ENCODE data around the gene RMND1.
"Not testable (repeated sequence)": the region's sequence is repeated elsewhere in the genome, so short reads cannot be mapped to it uniquely, and the experiment has no call there.

Gene RMND1

GRCh38 chr6:151413372-151414145 is 38.4 kb downstream of the RMND1 start:
- no peak for DNase-seq

- no peak for DNase-seq
These were observed 39.0 kb downstream of the RMND1 start for GRCh38 chr6:151412909-151413308.

- DNase-seq, result no peak
These were observed 42.2 kb downstream of the RMND1 start for GRCh38 chr6:151409679-151410078.

- DNase-seq, result no peak
These were observed 42.7 kb downstream of the RMND1 start for GRCh38 chr6:151409260-151409659.

GRCh38 chr6:151408858-151409257 is 43.1 kb downstream of the RMND1 start:
- DNase-seq, result no peak

GRCh38 chr6:151403919-151404308 is 48.0 kb downstream of the RMND1 start:
- no peak for DNase-seq

- no peak for DNase-seq
These were observed 49.7 kb downstream of the RMND1 start for GRCh38 chr6:151402228-151402627.

GRCh38 chr6:151400473-151400872 is 51.5 kb downstream of the RMND1 start:
- no peak for DNase-seq

GRCh38 chr6:151399679-151400078 is 52.2 kb downstream of the RMND1 start:
- no peak for DNase-seq

GRCh38 chr6:151393410-151393809 is 58.5 kb downstream of the RMND1 start:
- no peak for DNase-seq

- DNase-seq, result no peak
These were observed 59.5 kb downstream of the RMND1 start for GRCh38 chr6:151392427-151392826.

GRCh38 chr6:151391471-151392413 is 60.2 kb downstream of the RMND1 start, which contains the start of gene ZBTB2:
TSS of gene ZBTB2 (minus strand) at chr6:151391559. CDS start at chr6:151373637, 17,922 bp downstream.
- DNase-seq, result peak; percentile 46 to 69

- peak; percentile 46 to 67 for DNase-seq
These were observed 61.0 kb downstream of the RMND1 start for GRCh38 chr6:151390851-151391470.

GRCh38 chr6:151390276-151390850 is 61.6 kb downstream of the RMND1 start:
- peak; percentile 92 to 95 for DNase-seq

GRCh38 chr6:151389618-151390275 is 62.2 kb downstream of the RMND1 start:
- peak in 1 of 2 experiments; percentile 58 for DNase-seq

GRCh38 chr6:151388997-151389617 is 62.8 kb downstream of the RMND1 start:
- no peak for DNase-seq

GRCh38 chr6:151388236-151388635 is 63.7 kb downstream of the RMND1 start:
- no peak for DNase-seq

GRCh38 chr6:151387175-151387970 is 64.6 kb downstream of the RMND1 start:
- no peak for DNase-seq

- no peak for DNase-seq
These were observed 66.7 kb downstream of the RMND1 start for GRCh38 chr6:151385177-151385576.

- DNase-seq, result no peak
These were observed 67.8 kb downstream of the RMND1 start for GRCh38 chr6:151384151-151384550.

GRCh38 chr6:151382631-151383030 is 69.3 kb downstream of the RMND1 start:
- DNase-seq, result not testable (repeated sequence)
